VCaP (cell line): ENCODE results near the gene SMIM35.

ENCODE experiments used
- H3K27ac ChIP-seq: fragments of 450-650 bp; 2 replicates; pipeline ENCODE4 v1.5.1; 2017
- CTCF ChIP-seq: fragments of 450-650 bp; conservative IDR thresholded peaks from 2 replicates; pipeline ENCODE4 v1.5.1; 2017; ENCODE audit warnings: mild to moderate bottlenecking, moderate library complexity

Gene SMIM35

DNA sequence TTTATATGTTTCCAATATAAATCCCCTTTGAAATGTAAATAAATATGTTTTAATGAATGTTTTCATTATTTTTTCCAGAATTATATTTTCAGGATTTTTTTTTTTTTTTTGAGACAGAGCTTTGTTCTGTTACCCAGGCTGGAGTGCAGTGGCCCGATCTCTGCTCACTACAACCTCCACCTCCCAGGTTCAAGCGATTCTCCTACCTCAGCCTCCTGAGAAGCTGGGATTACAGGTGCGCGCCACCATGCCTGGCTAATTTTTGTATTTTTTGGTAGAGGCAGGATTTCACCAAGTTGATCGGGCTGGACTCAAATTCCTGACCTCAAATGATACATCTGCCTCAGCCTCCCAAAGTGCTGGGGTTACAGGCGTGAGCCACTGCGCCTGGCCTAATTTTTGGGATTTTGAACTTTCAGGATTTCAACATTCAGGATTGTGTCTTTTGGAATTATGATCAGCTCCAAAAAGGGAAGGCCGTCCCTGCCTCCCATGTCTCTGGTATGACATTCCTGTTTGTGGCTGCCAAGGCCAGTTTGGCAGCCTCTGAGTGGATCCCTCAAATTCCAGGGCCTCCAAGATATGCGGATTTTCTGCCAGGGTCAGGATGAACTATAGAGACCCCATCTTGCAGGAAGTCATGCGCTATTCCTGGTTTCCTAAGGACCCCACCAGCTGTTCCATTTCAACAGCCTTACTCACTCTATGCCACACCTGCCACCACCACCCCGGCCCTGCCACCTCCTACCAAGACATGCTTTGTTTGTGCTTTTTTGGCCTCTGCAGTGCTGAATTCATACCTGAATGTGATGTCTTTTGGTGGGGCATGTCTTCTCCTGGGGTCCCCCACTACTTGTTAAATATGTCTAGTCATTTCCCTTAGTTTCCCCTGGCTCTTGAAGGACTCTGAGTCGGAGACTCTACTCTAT is 31.8 kb downstream of the SMIM35 start:
- TF ChIP-seq CTCF, result no peak
- no peak overlapping the region for H3K27ac ChIP-seq

DNA sequence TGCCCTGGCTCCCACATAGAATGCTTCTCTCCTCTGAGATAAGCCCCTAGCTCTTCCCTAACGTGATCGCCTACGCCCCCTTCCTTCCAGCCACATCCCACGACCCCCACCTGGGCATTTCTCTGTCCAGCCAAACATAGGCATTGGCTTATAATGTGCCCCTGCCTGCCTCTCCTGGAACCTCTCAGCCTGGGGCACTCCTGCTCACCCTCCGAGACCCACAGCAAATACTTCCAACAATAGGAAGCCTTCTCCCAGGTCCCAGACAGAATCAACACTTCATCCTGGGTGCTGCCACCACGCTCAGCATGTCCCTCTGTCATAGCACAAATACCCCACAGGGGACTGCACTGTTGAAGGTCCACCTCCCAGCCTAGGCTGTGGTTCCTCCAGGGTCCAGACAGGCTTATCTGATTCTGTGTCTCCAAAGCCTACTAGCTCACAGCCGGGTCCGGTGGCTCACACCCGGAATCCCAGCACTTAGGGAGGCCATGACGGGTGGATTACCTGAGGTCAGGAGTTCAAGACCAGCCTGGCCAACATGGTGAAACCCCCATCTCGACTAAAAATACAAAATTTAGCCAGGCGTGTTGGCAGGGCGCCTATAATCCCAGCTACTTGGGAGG is 34.1 kb downstream of the SMIM35 start:
- no peak for TF ChIP-seq CTCF
- H3K27ac ChIP-seq, result no peak overlapping the region

- H3K27ac ChIP-seq, result no peak overlapping the region
- no peak for TF ChIP-seq CTCF
These were observed 34.9 kb downstream of the SMIM35 start for GRCh38 chr11:118051611-118052461.

DNA sequence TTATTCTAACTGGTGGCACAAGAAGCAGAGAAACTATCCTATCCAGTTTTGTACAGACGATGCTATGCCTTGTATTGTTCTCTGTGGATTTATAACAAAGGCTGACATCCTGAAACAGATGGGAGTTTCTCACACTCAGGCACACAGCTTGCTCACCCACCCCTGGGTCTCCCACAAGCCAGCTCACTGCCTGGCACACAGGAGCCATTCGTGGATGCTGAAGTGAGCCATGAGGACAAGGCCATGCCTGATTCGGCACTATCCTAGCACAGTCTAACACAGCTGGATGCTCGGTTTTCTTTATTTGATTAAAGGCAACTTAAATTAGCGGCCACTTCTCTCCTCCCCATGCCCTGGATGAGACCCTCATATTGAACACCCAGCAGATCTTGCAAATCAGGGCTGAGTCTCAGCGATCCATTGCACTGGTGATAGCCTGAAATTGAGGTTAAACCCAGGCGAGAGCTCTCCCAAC is 35.6 kb downstream of the SMIM35 start:
- no peak overlapping the region for H3K27ac ChIP-seq
- no peak for TF ChIP-seq CTCF

DNA sequence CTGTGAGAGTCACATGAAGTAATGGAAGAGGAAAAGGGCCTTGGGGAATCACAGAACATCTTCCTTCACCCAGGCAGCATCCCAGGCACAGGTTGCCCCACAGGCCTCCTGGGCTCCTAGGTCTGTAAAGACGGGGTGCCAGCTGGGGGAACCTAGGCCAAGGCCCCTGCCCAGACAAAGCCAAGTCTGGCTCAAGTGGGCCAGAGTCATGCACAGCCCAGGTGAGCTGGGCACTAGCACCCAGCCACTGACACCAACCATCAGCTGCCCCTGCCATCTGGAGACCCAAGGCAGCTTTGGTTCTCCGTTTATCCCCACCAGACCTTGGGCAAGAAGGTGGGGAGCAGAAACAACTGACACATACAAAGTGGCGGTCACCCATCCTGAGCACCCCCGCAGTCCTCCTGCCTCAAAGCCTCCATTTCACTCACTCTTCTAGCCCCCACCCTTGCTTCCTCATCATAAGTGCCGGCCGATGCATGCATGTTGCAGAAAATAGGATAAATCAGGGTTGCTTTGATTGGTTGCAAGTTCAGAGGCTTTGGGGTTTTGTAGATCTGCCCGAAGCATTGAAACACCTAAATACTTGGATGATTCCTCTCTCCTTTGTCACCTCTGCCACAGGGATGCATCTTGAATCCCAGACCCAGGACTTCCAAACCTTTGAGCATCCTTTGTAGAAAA is 36.4 kb downstream of the SMIM35 start:
- H3K27ac ChIP-seq, result no peak overlapping the region
- TF ChIP-seq CTCF, result no peak

- no peak overlapping the region for H3K27ac ChIP-seq
- TF ChIP-seq CTCF, result no peak
These were observed 37.0 kb downstream of the SMIM35 start for GRCh38 chr11:118049771-118050170.
